AG04449 (cell line): Measurements from ENCODE around the gene ST8SIA4.
"Not testable (repeated sequence)": the region's sequence is repeated elsewhere in the genome, so short reads cannot be mapped to it uniquely, and the experiment has no call there.

Experiments used
- CTCF ChIA-PET: fragments of 350-600 bp; formaldehyde crosslinking; extraction: SDS; loops from one replicate; lab custom pipeline; 2021; ENCODE audit warnings: antibody characterized with exemption; lab: Yijun Ruan, JAX
- POLR2A ChIA-PET: fragments of 400-600, 350-600 bp; formaldehyde crosslinking; extraction: SDS; loops from one replicate; lab custom pipeline; 2020; ENCODE audit warnings: antibody characterized with exemption, inconsistent platforms; lab: Yijun Ruan, JAX
- DNase-seq: peaks from one replicate; pipeline ENCODE4 v3.0.0-alpha.2; 2010; ENCODE audit warnings: low read depth, low spot score
- H3K4me3 ChIP-seq: 2 replicates; pipeline ENCODE4 v1.5.1; 2011; ENCODE audit warnings: low read depth, mild to moderate bottlenecking, control low read depth, low read length
- TF ChIP-seq, protein P1 (sequence below): IDR thresholded peaks from one replicate; pipeline ENCODE4 v1.5.1; 2011; ENCODE audit warnings: mild to moderate bottlenecking, moderate library complexity, low read length, control low read depth, inconsistent platforms; ENCODE audit not compliant: insufficient read depth; ENCODE audit errors: missing control alignments

ST8SIA4 gene

DNA sequence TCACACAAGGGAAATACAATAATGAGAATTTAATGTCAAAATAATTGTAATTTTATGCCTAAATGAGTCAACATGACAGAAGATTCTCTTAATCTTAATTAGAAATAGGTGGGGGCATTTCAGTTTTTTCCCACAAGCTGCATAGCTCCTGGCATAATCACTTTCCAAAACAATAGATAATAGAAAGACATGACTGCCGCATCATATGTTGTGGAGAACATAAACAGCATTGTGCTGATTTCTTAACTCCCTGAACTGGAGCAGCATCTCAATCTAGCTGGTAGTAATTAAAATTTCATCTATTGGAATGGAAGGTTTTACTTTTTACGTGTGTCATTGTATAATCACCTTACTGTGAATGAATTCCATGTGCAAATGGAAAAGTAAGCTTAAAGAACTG, 112.1 kb downstream of the ST8SIA4 start:
- DNase-seq, result no peak
- TF ChIP-seq, protein P1, sequence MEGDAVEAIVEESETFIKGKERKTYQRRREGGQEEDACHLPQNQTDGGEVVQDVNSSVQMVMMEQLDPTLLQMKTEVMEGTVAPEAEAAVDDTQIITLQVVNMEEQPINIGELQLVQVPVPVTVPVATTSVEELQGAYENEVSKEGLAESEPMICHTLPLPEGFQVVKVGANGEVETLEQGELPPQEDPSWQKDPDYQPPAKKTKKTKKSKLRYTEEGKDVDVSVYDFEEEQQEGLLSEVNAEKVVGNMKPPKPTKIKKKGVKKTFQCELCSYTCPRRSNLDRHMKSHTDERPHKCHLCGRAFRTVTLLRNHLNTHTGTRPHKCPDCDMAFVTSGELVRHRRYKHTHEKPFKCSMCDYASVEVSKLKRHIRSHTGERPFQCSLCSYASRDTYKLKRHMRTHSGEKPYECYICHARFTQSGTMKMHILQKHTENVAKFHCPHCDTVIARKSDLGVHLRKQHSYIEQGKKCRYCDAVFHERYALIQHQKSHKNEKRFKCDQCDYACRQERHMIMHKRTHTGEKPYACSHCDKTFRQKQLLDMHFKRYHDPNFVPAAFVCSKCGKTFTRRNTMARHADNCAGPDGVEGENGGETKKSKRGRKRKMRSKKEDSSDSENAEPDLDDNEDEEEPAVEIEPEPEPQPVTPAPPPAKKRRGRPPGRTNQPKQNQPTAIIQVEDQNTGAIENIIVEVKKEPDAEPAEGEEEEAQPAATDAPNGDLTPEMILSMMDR, result no peak
- CTCF ChIA-PET, result no interaction called here
- POLR2A ChIA-PET, result no interaction called here
- H3K4me3 ChIP-seq, result no peak overlapping the region

DNA sequence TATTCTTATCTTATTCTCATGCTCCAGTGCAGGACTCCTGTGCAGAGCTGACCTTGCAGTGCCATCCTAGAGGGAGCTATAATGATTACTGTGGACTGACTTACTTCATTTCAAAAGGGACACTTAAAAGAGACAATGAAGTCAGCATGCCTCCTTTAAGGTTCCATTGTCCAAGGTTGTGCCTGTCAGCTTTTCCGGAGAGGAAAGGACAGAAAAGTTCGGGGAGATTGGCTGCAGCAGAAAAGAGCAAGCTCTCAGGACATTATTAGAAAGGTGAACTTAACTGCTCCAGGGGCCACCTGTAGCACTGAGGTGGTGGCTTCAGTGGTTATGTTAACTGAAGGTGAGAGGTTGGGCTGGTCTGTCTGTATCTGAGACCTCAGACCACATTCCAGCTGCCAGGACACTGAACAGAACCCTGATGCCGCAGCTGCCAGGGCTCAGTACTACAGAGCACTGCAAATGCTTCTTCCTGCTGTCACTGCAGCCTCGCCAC, 112.9 kb downstream of the ST8SIA4 start:
- ChIA-PET POLR2A (no interaction called here), CTCF (no interaction called here)
- TF ChIP-seq, protein P1, result no peak
- DNase-seq, result no peak
- no peak overlapping the region for H3K4me3 ChIP-seq

DNA sequence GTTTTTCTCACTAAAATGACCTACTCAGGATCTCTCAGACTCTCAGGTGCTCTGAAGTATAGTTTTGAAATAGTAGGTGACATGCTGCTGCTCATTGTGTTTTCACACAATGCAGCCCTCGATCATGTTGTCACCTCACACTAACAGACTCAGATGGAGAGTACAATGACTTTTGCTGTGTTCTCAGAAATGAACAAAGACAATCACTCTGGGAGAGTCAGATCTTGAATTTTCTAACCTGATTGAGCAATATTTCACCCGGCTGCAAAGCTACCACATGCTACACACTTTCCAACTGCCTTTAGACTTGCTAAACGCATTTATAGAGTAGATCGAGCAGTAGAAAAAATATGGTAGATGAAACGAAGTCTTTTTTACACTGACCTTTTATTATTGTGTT, 113.4 kb downstream of the ST8SIA4 start:
- H3K4me3 ChIP-seq, result no peak overlapping the region
- no peak for DNase-seq
- ChIA-PET CTCF (no interaction called here), POLR2A (no interaction called here)
- TF ChIP-seq, protein P1, result no peak

DNA sequence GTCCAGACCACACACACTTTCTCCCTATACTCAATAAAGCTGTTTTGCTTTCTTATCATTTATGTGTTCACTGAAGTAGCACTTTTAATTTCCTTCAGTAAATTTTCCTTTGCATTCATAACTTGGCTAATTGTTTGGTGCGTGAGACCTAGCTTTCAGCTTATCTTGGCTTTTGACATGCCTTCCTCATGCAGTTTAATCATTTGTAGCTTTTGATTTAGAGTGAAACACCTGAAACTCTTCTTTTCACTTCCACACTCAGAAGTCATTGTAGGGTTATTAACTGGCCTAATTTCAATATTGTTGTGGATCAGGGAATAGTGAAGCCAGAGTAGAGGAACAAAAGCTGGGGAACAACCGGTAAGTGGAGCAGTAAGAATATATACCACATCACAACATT, 114.7 kb downstream of the ST8SIA4 start:
- TF ChIP-seq, protein P1, result no peak
- no peak for DNase-seq
- H3K4me3 ChIP-seq, result no peak overlapping the region
- ChIA-PET POLR2A (no interaction called here), CTCF (no interaction called here)

DNA sequence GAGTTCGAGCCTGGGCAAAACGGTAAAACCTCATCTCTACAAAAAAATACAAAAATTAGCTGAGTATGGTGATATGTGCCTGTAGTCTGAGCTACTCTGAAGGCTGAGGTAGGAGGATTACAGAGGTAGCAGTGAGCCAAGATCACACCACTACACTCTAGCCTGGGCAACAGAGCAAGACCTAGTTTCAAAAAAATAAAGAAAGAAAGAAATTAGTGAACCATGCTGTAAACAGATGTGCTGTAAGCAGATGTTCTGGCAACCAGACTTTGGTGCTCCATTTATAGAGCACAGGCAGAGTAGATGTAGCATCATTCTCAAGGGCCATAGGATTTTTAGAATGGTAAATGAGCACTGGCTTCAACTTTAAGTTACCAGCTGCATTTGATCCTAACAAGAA, 115.4 kb downstream of the ST8SIA4 start:
- POLR2A ChIA-PET, result no interaction called here
- DNase-seq, result no peak
- CTCF ChIA-PET, result no interaction called here
- TF ChIP-seq, protein P1, result no peak
- H3K4me3 ChIP-seq, result no peak overlapping the region

DNA sequence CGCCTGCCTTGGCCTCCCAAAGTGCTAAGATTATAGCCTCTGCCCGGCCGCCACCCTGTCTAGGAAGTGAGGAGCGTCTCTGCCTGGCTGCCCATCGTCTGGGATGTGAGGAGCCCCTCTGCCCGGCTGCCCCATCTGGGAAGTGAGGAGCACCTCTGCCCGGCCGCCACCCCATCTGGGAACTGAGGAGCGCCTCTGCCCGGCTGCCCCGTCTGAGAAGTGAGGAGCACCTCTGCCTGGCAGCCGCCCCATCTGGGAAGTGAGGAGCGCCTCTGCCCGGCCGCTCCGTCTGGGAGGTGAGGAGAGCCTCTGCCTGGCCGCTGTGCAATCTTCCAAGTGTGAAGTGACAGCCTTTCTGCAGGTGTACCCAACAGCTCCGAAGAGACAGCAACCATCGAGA, 117.5 kb downstream of the ST8SIA4 start:
- POLR2A ChIA-PET, CTCF ChIA-PET, DNase-seq, H3K4me3 ChIP-seq: not testable (repeated sequence)

DNA sequence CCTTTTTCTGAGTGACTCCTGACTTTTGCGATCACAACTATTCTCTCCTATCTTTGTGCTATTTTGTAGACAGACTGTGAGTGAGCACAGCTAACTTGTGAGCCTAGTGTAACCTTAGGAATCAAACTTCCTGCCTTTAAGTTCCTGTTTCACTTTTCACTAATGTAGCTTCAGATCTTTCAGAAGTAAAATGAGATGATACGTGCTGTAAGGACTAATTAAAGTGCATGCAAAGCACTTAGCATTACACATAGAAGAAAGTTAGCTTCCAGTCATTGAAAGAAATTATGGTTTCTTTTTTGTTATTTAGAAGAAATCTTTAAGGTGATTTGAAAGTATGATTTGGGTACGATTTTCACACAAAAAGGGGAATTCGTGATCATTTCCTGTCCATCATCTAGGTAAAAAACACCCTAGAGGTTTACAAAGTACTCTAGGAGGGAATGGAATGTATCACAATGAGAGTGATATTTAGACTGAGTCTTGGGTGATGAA, 122.7 kb downstream of the ST8SIA4 start:
- TF ChIP-seq, protein P1, result no peak
- CTCF ChIA-PET, result no interaction called here
- no peak overlapping the region for H3K4me3 ChIP-seq
- DNase-seq, result no peak
- POLR2A ChIA-PET, result no interaction called here
